ENCODE results near the gene PNMA6F. TPM values are rescaled to one million over a fixed set of nuclear protein-coding genes. Genes with fewer than 3 reads are reported as not detected.
"Not testable (repeated sequence)": the region's sequence is repeated elsewhere in the genome, so short reads cannot be mapped to it uniquely, and the experiment has no call there.

PNMA6F gene
- total and polyA plus RNA-seq, 7 donors = not detected

DNA sequence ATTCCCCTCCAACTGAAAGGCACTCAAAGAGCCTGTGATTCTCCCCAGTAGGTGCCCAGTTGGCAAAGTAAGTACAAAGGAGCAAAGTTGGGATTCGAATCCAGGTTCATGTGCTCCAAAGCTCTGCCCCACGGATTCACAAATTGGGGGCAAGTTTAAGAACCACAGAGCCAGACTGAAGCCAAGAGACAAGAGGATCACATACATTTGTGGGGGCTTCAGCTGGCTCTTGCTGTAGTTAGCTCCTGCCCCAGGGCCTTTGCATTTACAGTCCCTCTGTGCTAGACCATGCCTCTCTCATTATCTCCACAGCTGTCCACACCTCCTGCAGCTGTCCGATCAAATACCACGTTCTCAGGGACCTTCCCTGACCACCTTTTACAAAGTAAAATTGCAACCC, 18.8 kb downstream of the PNMA6F start:
- TF ChIP-seq EP300 (IDR thresholded peaks at IDR 0.05) (no peak), POLR2AphosphoS5 (IDR thresholded peaks at IDR 0.05) (no peak), POLR2A (IDR thresholded peaks at IDR 0.05) (no peak)
- TF ChIP-seq, protein P1, sequence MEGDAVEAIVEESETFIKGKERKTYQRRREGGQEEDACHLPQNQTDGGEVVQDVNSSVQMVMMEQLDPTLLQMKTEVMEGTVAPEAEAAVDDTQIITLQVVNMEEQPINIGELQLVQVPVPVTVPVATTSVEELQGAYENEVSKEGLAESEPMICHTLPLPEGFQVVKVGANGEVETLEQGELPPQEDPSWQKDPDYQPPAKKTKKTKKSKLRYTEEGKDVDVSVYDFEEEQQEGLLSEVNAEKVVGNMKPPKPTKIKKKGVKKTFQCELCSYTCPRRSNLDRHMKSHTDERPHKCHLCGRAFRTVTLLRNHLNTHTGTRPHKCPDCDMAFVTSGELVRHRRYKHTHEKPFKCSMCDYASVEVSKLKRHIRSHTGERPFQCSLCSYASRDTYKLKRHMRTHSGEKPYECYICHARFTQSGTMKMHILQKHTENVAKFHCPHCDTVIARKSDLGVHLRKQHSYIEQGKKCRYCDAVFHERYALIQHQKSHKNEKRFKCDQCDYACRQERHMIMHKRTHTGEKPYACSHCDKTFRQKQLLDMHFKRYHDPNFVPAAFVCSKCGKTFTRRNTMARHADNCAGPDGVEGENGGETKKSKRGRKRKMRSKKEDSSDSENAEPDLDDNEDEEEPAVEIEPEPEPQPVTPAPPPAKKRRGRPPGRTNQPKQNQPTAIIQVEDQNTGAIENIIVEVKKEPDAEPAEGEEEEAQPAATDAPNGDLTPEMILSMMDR (IDR thresholded peaks at IDR 0.05) = no peak
- no peaks in the 10 kb centered on the region for H3K4me1 ChIP-seq
- no peaks in the 10 kb centered on the region for H3K9me3 ChIP-seq
- 71 to 92% methylated on average over 4 of the region's 4 CpGs for WGBS, 2 donors
- no peak for DNase-seq
- peaks cover 0 to 2% (median 0%) of the 10 kb centered on the region in 3 donors for H3K27me3 ChIP-seq
- H3K27ac ChIP-seq = no peak overlapping the region
- no peak overlapping the region for H3K4me3 ChIP-seq
- H3K36me3 ChIP-seq = no peaks in the 10 kb centered on the region
- intact Hi-C loops (cut with DNase I) = no loop called here

DNA sequence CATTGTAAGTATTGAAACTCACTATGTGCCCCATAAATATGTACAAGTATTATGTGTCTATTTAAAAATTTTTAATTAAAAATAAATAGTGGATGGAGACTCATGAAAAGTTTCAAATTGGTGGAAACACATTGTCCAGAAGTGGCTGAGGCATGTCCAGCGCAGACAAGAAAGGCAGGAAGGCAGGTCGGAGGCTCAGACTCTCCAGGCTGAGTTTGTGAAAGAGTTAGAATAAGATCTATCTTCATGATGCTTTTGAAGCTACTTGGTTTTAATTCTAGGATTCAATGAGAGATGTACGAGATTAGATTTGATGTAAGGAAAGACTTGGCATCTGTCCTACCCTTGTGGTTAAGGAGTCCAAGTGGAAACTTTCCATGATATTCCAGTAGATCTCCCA, 19.8 kb downstream of the PNMA6F start:
- Histone ChIP-seq H3K4me1 (no peaks in the 10 kb centered on the region), H3K27me3 (peaks cover 0 to 2% (median 0%) of the 10 kb centered on the region in 3 donors), H3K4me3 (no peak overlapping the region), H3K36me3 (no peaks in the 10 kb centered on the region), H3K9me3 (no peaks in the 10 kb centered on the region), H3K27ac (no peak overlapping the region)
- no peak for DNase-seq
- TF ChIP-seq, protein P1 (IDR thresholded peaks at IDR 0.05) = no peak
- TF ChIP-seq POLR2AphosphoS5 (IDR thresholded peaks at IDR 0.05) (no peak), POLR2A (IDR thresholded peaks at IDR 0.05) (no peak), EP300 (IDR thresholded peaks at IDR 0.05) (no peak)
- intact Hi-C loops (cut with DNase I) = no loop called here
- WGBS, 2 donors = 78 to 83% methylated on average over 3 of the region's 3 CpGs

DNA sequence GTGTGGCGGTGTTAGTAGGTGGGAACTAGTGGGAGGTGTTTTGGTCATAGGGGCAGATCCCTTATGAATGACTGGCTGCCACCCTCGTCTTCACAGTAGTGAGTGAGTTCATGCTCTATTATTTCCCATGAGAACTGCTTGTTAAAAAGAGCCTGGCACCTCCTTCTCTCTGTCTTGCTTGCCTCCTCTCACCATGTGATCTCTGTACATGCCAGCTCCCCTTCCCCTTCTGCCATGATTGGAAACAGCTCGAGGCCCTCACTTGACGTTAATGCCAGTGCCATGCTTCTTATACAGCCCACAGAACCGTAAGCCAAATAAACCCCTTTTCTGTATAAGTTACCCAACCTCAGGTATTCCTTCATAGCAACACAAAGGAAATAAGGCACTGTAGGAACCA, 21.7 kb downstream of the PNMA6F start:
- Histone ChIP-seq H3K27me3 (no peaks in the 10 kb centered on the region), H3K9me3 (no peaks in the 10 kb centered on the region), H3K4me3 (no peak overlapping the region), H3K27ac (no peak overlapping the region), H3K36me3 (no peaks in the 10 kb centered on the region), H3K4me1 (no peaks in the 10 kb centered on the region)
- intact Hi-C loops (cut with DNase I) = no loop called here
- TF ChIP-seq, protein P1 (IDR thresholded peaks at IDR 0.05) = no peak
- 61 to 70% methylated on average over 5 of the region's 5 CpGs for WGBS, 2 donors
- DNase-seq = peak; percentile 2

DNA sequence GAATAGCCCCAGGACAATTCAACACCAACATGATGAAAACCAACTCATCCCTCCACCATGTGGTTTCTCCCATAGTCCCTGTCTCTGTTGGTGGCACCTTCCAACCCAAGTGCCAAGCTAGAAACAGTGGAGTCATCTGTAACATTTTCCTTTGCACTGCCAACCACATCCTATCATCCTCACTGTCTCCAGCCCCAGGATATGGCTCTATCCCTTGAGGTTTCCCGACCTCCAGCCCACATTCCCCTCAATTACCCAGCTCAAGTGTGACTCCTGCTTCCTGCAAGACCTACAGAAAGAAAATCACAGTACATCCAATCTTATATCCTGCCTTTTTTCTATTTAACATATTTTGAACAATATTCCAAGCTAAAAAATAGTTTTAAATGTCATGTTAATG, 24.2 kb downstream of the PNMA6F start:
- H3K4me3 ChIP-seq = no peak overlapping the region
- intact Hi-C loops (cut with DNase I) = no loop called here
- H3K36me3 ChIP-seq = no peaks in the 10 kb centered on the region
- TF ChIP-seq EP300 (IDR thresholded peaks at IDR 0.05) (no peak), POLR2A (IDR thresholded peaks at IDR 0.05) (no peak), POLR2AphosphoS5 (IDR thresholded peaks at IDR 0.05) (no peak)
- WGBS, 2 donors = 29 to 64% methylated on average over 1 of the region's 1 CpG
- H3K4me1 ChIP-seq = no peaks in the 10 kb centered on the region
- no peak overlapping the region for H3K27ac ChIP-seq
- H3K27me3 ChIP-seq = no peaks in the 10 kb centered on the region
- peak; percentile 3 for DNase-seq
- H3K9me3 ChIP-seq = no peaks in the 10 kb centered on the region

DNA sequence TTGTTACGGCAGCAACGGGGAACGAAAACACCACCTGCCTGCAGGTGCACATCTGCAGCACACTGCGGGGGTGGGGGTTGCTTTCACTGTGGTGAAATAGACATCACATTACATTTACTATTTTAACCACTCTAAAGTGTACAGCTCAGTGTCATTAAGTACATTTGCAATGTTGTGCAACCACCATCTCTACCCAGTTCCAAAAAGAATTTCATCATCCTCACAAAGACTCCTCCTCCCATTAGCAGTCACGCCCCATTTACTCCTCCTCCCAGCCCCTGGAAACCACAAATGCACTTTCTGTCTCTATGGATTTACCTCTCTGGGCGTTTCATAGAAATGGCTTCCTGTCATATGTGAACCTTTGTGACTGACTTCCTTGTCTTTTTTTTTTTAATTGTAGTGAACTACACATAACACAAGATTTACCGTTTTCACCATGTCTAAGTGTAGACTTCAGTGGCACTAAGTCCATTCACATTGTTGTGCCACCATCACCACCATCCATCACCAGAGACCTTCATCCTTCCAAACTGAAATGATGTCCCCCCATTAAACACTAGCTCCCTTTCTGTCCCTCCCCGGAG, 28.0 kb downstream of the PNMA6F start:
- DNase-seq; intact Hi-C loops (cut with DNase I); H3K27ac ChIP-seq; H3K4me1 ChIP-seq; H3K27me3 ChIP-seq; H3K9me3 ChIP-seq; H3K4me3 ChIP-seq; H3K36me3 ChIP-seq: not testable (repeated sequence)
- WGBS, 2 donors = 61% methylated on average over 3 of the region's 8 CpGs

DNA sequence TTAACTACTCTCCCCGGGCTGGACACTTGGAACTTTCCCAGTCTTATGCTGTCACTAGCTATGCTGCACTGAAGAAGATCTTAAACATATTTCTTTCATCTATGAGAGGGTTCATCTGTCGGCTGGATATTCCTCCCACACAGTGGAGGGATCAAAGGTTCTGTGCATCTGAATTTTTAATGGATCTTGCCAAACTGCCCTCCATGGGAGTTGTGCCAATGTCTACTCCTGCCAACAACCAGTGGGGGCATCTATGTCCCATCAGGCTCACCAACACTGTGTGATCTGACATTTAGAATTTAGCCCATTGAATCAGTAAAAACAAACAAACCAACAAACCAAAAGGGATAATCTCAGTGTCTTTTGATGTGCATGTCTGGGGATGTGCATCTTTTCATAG, 32.8 kb downstream of the PNMA6F start:
- H3K4me1 ChIP-seq; H3K4me3 ChIP-seq; H3K27ac ChIP-seq; H3K36me3 ChIP-seq; intact Hi-C loops (cut with DNase I); DNase-seq; H3K9me3 ChIP-seq; H3K27me3 ChIP-seq: not testable (repeated sequence)
- WGBS, 2 donors = no CpG with 5 or more reads among the region's 2 CpGs

DNA sequence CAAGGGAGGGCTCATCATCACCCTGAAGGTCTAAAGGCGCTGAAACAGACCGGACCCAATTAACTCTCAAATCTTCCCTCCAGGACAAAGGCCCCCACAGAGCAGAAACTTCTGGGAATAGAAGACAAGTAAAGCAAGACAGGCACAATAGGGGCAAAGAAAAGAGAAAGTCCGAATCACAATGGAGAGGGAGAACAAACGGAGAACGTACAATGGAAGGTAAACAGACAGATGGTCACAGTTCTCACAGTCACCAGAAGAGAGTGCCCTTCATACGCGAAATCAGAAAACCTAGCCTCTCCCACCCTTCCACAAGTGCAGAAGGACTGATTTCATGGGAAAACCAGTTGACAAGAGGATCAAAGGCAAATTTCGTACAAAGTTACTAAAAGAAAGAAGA, 35.9 kb downstream of the PNMA6F start:
- H3K27me3 ChIP-seq; H3K27ac ChIP-seq; DNase-seq; H3K36me3 ChIP-seq; H3K4me3 ChIP-seq; H3K9me3 ChIP-seq; intact Hi-C loops (cut with DNase I); H3K4me1 ChIP-seq: not testable (repeated sequence)
- WGBS, 2 donors = no CpG with 5 or more reads among the region's 8 CpGs

DNA sequence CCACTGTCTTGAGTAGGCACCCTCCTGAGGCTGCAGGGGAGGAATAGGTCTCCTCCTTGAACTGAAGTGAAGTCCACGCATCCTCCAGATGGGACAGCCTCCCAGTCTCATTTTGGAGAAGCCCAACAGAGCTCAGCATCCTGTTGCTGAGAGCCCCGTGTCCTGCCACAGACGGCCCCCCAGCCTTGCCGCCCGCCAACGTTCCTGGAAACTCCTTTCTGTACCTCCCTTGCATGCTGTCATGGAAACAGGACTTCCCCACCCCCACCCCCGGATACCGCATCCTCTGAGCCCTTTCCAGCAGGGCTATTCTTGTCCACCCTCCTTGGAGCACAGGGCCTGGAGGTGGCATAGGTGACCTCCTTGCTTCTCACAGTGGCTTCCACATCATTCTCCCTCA, 37.6 kb downstream of the PNMA6F start:
- H3K36me3 ChIP-seq; H3K27ac ChIP-seq; H3K9me3 ChIP-seq; H3K27me3 ChIP-seq; DNase-seq; H3K4me1 ChIP-seq; intact Hi-C loops (cut with DNase I); H3K4me3 ChIP-seq: not testable (repeated sequence)
- WGBS, 2 donors = 84 to 93% methylated on average over 4 to 5 of the region's 8 CpGs

DNA sequence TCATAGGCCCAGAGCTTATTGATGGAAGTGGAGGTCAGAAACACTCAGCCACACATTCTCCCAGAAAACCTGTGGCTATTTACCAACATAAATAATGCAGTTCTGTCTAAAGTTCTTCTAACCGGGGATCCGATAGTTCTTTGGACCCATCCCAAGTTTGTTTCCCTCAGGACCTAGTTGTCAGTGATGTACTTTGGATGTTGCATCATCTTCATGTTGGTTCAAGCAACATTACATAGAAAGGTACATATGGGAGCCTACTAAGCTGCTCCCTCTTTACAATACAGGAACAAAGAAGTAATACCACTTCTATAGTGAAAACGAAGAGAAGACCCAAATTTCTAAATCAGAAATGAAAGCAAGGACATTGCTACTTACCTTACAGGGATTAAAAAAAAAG, 39.8 kb downstream of the PNMA6F start:
- H3K9me3 ChIP-seq; intact Hi-C loops (cut with DNase I): not testable (repeated sequence)

DNA sequence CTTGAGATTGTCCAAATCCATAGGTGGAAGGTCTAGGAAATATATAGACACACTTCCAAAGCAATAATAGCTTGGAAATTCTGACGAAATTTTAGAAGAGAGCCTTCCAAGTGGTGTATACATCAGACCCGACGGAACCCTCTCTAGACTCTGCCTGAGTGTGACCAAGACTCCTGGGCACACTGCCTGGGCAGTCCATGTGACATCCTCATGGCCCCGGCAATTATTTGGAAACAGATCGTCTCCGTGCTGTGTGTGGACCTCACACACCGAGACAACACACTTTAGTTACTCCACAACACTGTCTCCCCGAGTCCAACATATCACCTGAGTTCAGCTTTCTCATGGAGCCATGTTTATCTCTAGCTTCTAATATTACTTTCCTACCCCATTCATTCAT, 42.3 kb downstream of the PNMA6F start:
- H3K4me3 ChIP-seq; H3K27me3 ChIP-seq; intact Hi-C loops (cut with DNase I); H3K4me1 ChIP-seq; H3K36me3 ChIP-seq; DNase-seq; H3K27ac ChIP-seq; H3K9me3 ChIP-seq: not testable (repeated sequence)
- WGBS, 2 donors = no CpG with 5 or more reads among the region's 8 CpGs

More for the DNA sequence above, 39.8 kb downstream of the PNMA6F start:
- not testable (repeated sequence) for H3K27me3 ChIP-seq, DNase-seq, H3K36me3 ChIP-seq, H3K27ac ChIP-seq, H3K4me3 ChIP-seq, H3K4me1 ChIP-seq
- WGBS, 2 donors = no CpG with 5 or more reads among the region's 3 CpGs
